SK-N-SH treated with all-trans-retinoic acid at 6 μM for 48 hours (cell line): ENCODE measurements around the gene NFIA.

Experiments used
- ATAC-seq: fragments of 200-7000 bp; cut with Tn5 transposase; 3 replicates; pipeline ENCODE4 v1.9.1; 2020; ENCODE audit warnings: mild to moderate bottlenecking, moderate library complexity
- BACH2 ChIP-seq: fragments of 250-450 bp; sonication (Bioruptor Pico); IDR thresholded peaks from 2 replicates; pipeline ENCODE4 v1.9.0; 2021; ENCODE audit warnings: mild to moderate bottlenecking, borderline replicate concordance
- CREB5 ChIP-seq: fragments of 250-450 bp; sonication (Bioruptor Pico); IDR thresholded peaks from 2 replicates; pipeline ENCODE4 v1.5.1; 2020; ENCODE audit warnings: low read depth, mild to moderate bottlenecking, moderate library complexity
- CSRNP3 ChIP-seq: fragments of 250-450 bp; sonication (Bioruptor Pico); IDR thresholded peaks from 2 replicates; pipeline ENCODE4 v1.5.1; 2021; ENCODE audit warnings: mild to moderate bottlenecking, moderate library complexity
- ESRRG ChIP-seq: fragments of 250-450 bp; sonication (Bioruptor Pico); IDR thresholded peaks from 2 replicates; pipeline ENCODE4 v1.6.1; 2021; ENCODE audit warnings: mild to moderate bottlenecking
- GLIS3 ChIP-seq: fragments of 250-450 bp; sonication (Bioruptor Pico); IDR thresholded peaks from 2 replicates; pipeline ENCODE4 v1.5.0; 2020; ENCODE audit warnings: mild to moderate bottlenecking, moderate library complexity
- ISL1 ChIP-seq: fragments of 250-450 bp; sonication (Bioruptor Pico); IDR thresholded peaks from 2 replicates; pipeline ENCODE4 v2.1.2; 2022; ENCODE audit warnings: mild to moderate bottlenecking, moderate library complexity
- OSR1 ChIP-seq: fragments of 250-450 bp; sonication (Bioruptor Pico); IDR thresholded peaks from 2 replicates; pipeline ENCODE4 v1.8.0; 2022; ENCODE audit warnings: moderate library complexity, mild to moderate bottlenecking, inconsistent platforms
- PATZ1 ChIP-seq: fragments of 250-450 bp; sonication (Bioruptor Pico); IDR thresholded peaks from 2 replicates; pipeline ENCODE4 v1.8.0; 2020; ENCODE audit warnings: mild to moderate bottlenecking, moderate library complexity, borderline replicate concordance
- POU6F1 ChIP-seq: fragments of 250-450 bp; sonication (Bioruptor Pico); IDR thresholded peaks from 2 replicates; pipeline ENCODE4 v1.8.0; 2021; ENCODE audit warnings: low read depth, mild to moderate bottlenecking, moderate library complexity, borderline replicate concordance
- RARB ChIP-seq: fragments of 250-450 bp; sonication (Bioruptor Pico); IDR thresholded peaks from 2 replicates; pipeline ENCODE4 v1.8.0; 2021; ENCODE audit warnings: mild to moderate bottlenecking, moderate library complexity
- TCF4 ChIP-seq: fragments of 250-450 bp; sonication (Bioruptor Pico); IDR thresholded peaks from 2 replicates; pipeline ENCODE4 v1.8.0; 2021; ENCODE audit warnings: mild to moderate bottlenecking, moderate library complexity, borderline replicate concordance
- TOX ChIP-seq: fragments of 250-450 bp; sonication (Bioruptor Pico); IDR thresholded peaks from 2 replicates; pipeline ENCODE4 v1.8.0; 2021; ENCODE audit warnings: mild to moderate bottlenecking, moderate library complexity, borderline replicate concordance
- ZFP3 ChIP-seq: fragments of 250-450 bp; sonication (Bioruptor Pico); IDR thresholded peaks from 2 replicates; pipeline ENCODE4 v1.5.0; 2020; ENCODE audit warnings: mild to moderate bottlenecking, moderate library complexity
- ZFP30 ChIP-seq: fragments of 450-650 bp; formaldehyde crosslinking; IDR thresholded peaks from 2 replicates; pipeline ENCODE4 v1.5.0; 2022; ENCODE audit warnings: mild to moderate bottlenecking, moderate library complexity
- ZNF565 ChIP-seq: fragments of 450-650 bp; formaldehyde crosslinking; conservative IDR thresholded peaks from 2 replicates; pipeline ENCODE4 v1.5.0; 2020; ENCODE audit warnings: low read depth, mild to moderate bottlenecking, moderate library complexity
- ZNF70 ChIP-seq: fragments of 450-650 bp; formaldehyde crosslinking; IDR thresholded peaks from 2 replicates; pipeline ENCODE4 v1.5.0; 2020; ENCODE audit warnings: mild to moderate bottlenecking, moderate library complexity
- ZNF8 ChIP-seq: fragments of 450-650 bp; formaldehyde crosslinking; IDR thresholded peaks from 2 replicates; pipeline ENCODE4 v1.5.0; 2020; ENCODE audit warnings: mild to moderate bottlenecking, moderate library complexity

NFIA gene

GRCh38 chr1:61423643-61424042, 341.3 kb downstream of the NFIA start (continued):
- no peak for TF ChIP-seq PATZ1
- no peak for TF ChIP-seq CREB5 (CRISPR knock-in tag)
- no peak for TF ChIP-seq ZFP30 (CRISPR knock-in tag)
- no peak for TF ChIP-seq CSRNP3 (CRISPR knock-in tag)
- TF ChIP-seq, all 23 proteins: peak for 0

GRCh38 chr1:61424382-61424781, 342.0 kb downstream of the NFIA start:
- no peak for ATAC-seq
- TF ChIP-seq CSRNP3 (CRISPR knock-in tag) (no peak), RARB (no peak), GLIS3 (CRISPR knock-in tag) (no peak), ZNF8 (CRISPR knock-in tag) (no peak), ESRRG (no peak), ISL1 (CRISPR knock-in tag) (no peak), ZNF565 (CRISPR knock-in tag) (no peak), TOX (no peak), POU6F1 (CRISPR knock-in tag) (no peak), ZFP30 (CRISPR knock-in tag) (no peak), ZFP3 (no peak), TCF4 (CRISPR knock-in tag) (no peak)
- TF ChIP-seq, all 23 proteins: peak for 0

- no peak for ATAC-seq
- no peak for TF ChIP-seq ZNF70 (CRISPR knock-in tag)
- no peak for TF ChIP-seq GLIS3 (CRISPR knock-in tag)
- no peak for TF ChIP-seq ZNF8 (CRISPR knock-in tag)
- TF ChIP-seq CSRNP3 (CRISPR knock-in tag), result no peak
- TF ChIP-seq, all 23 proteins: peak for 0
Observed at GRCh38 chr1:61425040-61425439, 342.7 kb downstream of the NFIA start.

- TF ChIP-seq ESRRG (no peak), ZFP30 (CRISPR knock-in tag) (no peak), GLIS3 (CRISPR knock-in tag) (no peak), BACH2 (CRISPR knock-in tag) (no peak), ZNF8 (CRISPR knock-in tag) (no peak), CSRNP3 (CRISPR knock-in tag) (no peak), TCF4 (CRISPR knock-in tag) (no peak), ZNF70 (CRISPR knock-in tag) (no peak), PATZ1 (no peak), OSR1 (CRISPR knock-in tag) (no peak)
- ATAC-seq, result no peak
Observed at GRCh38 chr1:61426254-61426653, 343.9 kb downstream of the NFIA start.
